ENCODE data around the gene TMEM269. TPM values are rescaled to one million over a fixed set of nuclear protein-coding genes. Genes with fewer than 3 reads are reported as not detected.
A peak's percentile ranks its signal among the peaks of the same experiment; 100 is the strongest.

The TMEM269 gene
- total and polyA plus RNA-seq, 4 donors = 0.03 to 0.09 (median 0.07) TPM

- no peak overlapping the region for H3K4me3 ChIP-seq
- H3K9ac ChIP-seq (ENCODE audit: insufficient read depth in 1 of 2, low read length in 2 of 2) = no peak overlapping the region
- H3K9me3 ChIP-seq (ENCODE audit: control insufficient read depth in 4 of 4, insufficient read depth in 3 of 4, low read length in 3 of 4) = peaks cover 0 to 2% (median 0%) of the 10 kb centered on the region in 4 donors
- no peak for TF ChIP-seq CTCF (IDR thresholded peaks at IDR 0.05; ENCODE audit: control extremely low read depth, extremely low read depth)
- ATAC-seq (ENCODE audit: insufficient read depth, low FRiP score) (no peak), DNase-seq (no peak)
- WGBS, 2 donors = 66 to 68% methylated on average over 1 of the region's 1 CpG
- no peaks in the 10 kb centered on the region for H3K27me3 ChIP-seq (ENCODE audit: control insufficient read depth in 3 of 3, insufficient read depth in 3 of 3, low read length in 2 of 3)
- peaks cover 0 to 14% (median 8%) of the 10 kb centered on the region in 4 donors for H3K36me3 ChIP-seq (ENCODE audit: control insufficient read depth in 4 of 4, insufficient read depth in 4 of 4, low read length in 4 of 4)
- H3K4me1 ChIP-seq (ENCODE audit: control insufficient read depth in 5 of 5, insufficient read depth in 5 of 5, low read length in 5 of 5) = peaks cover 2 to 17% (median 6%) of the 10 kb centered on the region in 5 donors
- no peak overlapping the region for H3K27ac ChIP-seq (ENCODE audit: low read depth in 1 of 2, low read length in 1 of 2)
These were observed 60.4 kb downstream of the TMEM269 start for GRCh38 chr1:42845193-42845592.

GRCh38 chr1:42845866-42846256, 61.1 kb downstream of the TMEM269 start:
- 5 to 12% methylated on average over 10 of the region's 10 CpGs for WGBS, 2 donors
- Histone ChIP-seq H3K36me3 (ENCODE audit: control insufficient read depth in 4 of 4, insufficient read depth in 4 of 4, low read length in 4 of 4) (peaks cover 0 to 17% (median 9%) of the 10 kb centered on the region in 4 donors), H3K4me1 (ENCODE audit: control insufficient read depth in 5 of 5, insufficient read depth in 5 of 5, low read length in 5 of 5) (peaks cover 2 to 17% (median 6%) of the 10 kb centered on the region in 5 donors), H3K9ac (ENCODE audit: insufficient read depth in 1 of 2, low read length in 2 of 2) (no peak overlapping the region), H3K27ac (ENCODE audit: low read depth in 1 of 2, low read length in 1 of 2) (no peak overlapping the region), H3K4me3 (peak overlapping the region; percentile 33), H3K9me3 (ENCODE audit: control insufficient read depth in 4 of 4, insufficient read depth in 3 of 4, low read length in 3 of 4) (peaks cover 0 to 3% (median 0%) of the 10 kb centered on the region in 4 donors), H3K27me3 (ENCODE audit: control insufficient read depth in 3 of 3, insufficient read depth in 3 of 3, low read length in 2 of 3) (no peaks in the 10 kb centered on the region)
- no peak for TF ChIP-seq CTCF (IDR thresholded peaks at IDR 0.05; ENCODE audit: control extremely low read depth, extremely low read depth)
- no peak for ATAC-seq (ENCODE audit: insufficient read depth, low FRiP score)
- DNase-seq = no peak

- Histone ChIP-seq H3K27ac (ENCODE audit: low read depth in 1 of 2, low read length in 1 of 2) (peak within 1 kb of the TSS; percentile 68 to 90), H3K9me3 (ENCODE audit: control insufficient read depth in 4 of 4, insufficient read depth in 3 of 4, low read length in 3 of 4) (peaks cover 0 to 10% (median 0%) of the 10 kb centered on the region in 4 donors), H3K36me3 (ENCODE audit: control insufficient read depth in 4 of 4, insufficient read depth in 4 of 4, low read length in 4 of 4) (peaks cover 4 to 23% (median 16%) of the 10 kb centered on the region in 4 donors), H3K4me3 (peak within 1 kb of the TSS; percentile 81), H3K9ac (ENCODE audit: insufficient read depth in 1 of 2, low read length in 2 of 2) (peak within 1 kb of the TSS; percentile 65 to 85), H3K27me3 (ENCODE audit: control insufficient read depth in 3 of 3, insufficient read depth in 3 of 3, low read length in 2 of 3) (no peaks in the 10 kb centered on the region), H3K4me1 (ENCODE audit: control insufficient read depth in 5 of 5, insufficient read depth in 5 of 5, low read length in 5 of 5) (peaks cover 2 to 17% (median 6%) of the 10 kb centered on the region in 5 donors)
- WGBS, 2 donors = 1% methylated on average over 50 of the region's 50 CpGs
- peak; percentile 10 for TF ChIP-seq CTCF (IDR thresholded peaks at IDR 0.05; ENCODE audit: control extremely low read depth, extremely low read depth)
- ATAC-seq (ENCODE audit: insufficient read depth, low FRiP score) (peak; percentile 96), DNase-seq (peak; percentile 96 to 99 (median 98))
These were observed 61.7 kb downstream of the TMEM269 start, which contains the start of gene ZNF691 for GRCh38 chr1:42846257-42847110. TSS of gene ZNF691 (plus strand) at chr1:42846613. CDS start at chr1:42849659, 3,046 bp downstream.

All from lung (tissue), 12 donors.